Stimulated activated CD4-positive, alpha-beta T cell treated with anti-CD3 and anti-CD28 coated beads, TNF-alpha, amount 100 ng/mL, for 48 hours (primary cell): ENCODE results near the gene NEK8.
"Not testable (repeated sequence)": the region's sequence is repeated elsewhere in the genome, so short reads cannot be mapped to it uniquely, and the experiment has no call there.

Experiments used
- DNase-seq, 3 donors: peaks; one replicate each; pipeline ENCODE4 v3.0.0-alpha.2; 2020; ENCODE audit warnings: low read depth in 3 of 3

The NEK8 gene

DNA sequence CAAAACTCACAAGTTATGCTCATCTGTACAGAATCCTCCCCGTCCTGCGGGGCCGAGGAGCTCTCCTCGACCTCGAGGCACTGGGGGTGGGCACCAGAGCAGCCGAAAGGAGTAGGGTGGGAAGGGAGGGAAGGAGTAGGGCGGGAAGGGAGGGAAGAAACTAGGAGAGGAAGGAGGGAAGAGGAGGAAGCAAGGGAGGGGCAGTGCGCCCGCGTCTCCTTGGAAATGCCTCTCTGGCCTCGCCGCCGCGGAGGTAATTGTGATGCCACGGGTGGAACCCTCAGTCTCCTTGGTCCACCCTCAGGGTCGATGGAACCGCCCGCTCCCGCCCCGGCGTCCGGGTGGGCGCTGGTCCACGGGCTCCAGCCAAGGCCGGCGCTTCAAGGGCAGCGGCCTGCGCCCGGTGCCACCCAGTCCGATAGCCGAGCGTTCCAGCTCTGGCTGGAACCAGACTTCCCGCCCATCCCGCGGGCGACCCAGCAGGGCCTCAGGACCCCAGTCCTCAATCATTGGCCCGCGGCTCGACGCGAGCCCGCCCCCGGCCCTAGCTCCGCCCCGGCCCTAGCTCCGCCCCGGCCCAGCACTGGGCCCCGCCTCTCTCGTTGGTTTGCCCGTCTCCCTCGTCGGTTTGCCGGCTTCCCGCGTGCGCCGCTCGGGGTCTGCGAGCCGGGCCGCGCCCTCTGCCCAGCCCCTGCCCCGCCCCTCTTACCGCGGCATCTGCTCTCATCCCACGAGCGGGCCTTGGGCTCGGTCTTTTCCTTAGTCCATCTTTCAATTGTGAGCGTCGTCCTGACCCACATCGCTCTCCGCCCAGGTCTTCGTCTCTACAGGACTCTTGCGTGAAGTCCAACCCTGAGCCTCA is 17.5 kb upstream of the NEK8 start:
- peak; percentile 85 to 87 (median 86) for DNase-seq

DNA sequence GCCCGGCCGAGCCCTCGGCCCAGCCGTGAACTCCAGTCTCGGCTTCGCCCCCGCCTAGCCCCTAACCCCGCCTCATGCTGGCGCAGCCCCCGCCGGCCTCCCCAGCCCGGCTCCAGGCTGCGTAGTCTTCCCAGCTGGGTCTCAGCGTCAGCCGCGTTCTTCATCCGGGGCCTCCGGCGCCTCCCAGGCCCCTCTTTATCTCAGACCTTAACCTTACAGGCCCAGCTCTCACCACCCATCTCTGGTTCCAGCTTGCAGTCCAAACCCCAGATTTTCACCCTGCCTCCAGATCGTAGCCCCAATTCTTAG is 16.9 kb upstream of the NEK8 start, which contains the start of gene PROCA1:
Gene PROCA1, minus strand, starts transcription at position 166 of the 309 bp plus-strand sequence. CDS start 228 bp downstream, outside the sequence.
- no peak for DNase-seq

DNA sequence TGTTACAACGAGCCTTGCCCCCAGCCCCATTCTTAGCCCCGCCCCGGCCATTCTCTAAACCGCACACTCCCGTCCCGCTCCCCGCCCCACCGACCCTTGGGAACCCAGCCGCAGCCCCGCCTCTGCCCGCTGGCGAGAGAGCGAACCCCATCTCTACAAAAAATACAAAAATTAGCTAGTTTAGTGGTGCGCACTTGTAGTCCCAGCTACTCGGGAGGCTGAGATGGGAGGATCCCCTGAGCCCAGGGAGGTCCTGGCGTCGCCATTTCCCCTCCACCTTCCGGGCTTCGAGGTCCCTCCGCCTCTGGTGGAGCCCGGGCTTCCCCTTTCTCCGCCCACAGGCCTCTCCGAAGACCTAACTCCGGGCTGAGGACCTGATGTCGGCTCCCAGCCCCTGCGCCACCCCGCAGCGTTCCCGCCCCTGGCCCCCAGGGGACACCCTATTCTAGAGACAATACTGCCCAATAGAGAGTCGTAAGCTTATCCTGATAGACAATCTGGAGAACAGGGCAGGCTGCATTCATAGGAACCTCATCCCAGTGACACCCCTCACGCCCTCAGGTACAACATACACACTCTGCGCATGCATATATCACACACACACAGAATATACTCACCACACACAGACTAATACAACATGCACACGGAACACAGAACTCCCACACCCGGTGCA is 16.4 kb upstream of the NEK8 start:
- peak in 2 of 3 donors; percentile 50 to 67 for DNase-seq

DNA sequence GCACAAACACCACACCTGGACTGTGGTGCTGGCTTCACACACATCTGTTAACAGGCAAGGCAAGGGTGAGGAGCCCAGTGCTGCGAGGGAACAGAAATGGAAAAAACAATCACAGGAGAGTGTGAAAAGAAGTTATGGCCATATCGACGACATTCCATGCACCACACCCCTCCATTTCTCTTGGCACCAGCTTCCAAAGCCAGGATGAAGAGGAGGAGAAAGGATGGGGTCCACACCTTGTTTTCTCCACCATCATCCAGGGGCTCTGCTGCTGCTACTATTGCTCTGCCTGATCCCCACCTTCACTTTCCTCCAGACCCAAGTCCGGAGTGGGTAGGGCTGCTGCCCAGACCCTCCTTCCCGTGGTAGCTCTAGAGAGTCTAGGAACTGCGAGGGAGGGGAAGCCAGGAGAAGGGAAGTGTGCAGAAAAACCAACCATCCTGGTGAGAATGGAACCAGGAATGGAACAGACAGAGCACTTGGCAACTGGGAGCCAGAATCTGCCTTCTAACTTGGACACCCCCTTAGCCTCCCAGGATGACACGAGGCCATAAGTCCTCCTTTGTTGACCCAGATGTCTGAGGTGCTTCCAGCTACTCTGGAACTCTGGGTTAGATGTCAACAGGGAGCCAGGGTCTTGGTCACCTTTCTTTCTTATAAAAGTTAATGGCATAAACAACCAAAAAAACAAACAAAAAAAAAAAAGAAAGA is 15.7 kb upstream of the NEK8 start:
- no peak for DNase-seq

DNA sequence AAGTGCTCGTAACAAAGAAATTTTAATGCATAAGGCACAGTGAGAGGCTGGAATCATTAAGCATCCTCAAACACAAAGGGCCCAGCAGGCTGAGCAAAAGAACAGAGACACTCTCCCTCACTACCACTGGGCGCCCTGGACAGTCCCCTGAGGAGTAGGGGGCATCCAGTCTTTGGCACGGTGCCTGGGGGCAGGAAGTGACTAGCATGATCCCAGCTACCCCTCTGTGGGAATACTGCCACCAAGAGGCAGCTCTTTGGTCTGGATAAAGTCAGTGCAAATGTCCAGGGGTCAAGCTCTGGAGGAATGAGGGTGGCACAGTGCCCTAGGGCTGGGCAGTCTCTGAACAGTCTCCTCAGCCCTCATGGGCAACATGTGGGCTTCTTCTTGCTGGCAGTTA is 14.3 kb upstream of the NEK8 start:
- no peak for DNase-seq

DNA sequence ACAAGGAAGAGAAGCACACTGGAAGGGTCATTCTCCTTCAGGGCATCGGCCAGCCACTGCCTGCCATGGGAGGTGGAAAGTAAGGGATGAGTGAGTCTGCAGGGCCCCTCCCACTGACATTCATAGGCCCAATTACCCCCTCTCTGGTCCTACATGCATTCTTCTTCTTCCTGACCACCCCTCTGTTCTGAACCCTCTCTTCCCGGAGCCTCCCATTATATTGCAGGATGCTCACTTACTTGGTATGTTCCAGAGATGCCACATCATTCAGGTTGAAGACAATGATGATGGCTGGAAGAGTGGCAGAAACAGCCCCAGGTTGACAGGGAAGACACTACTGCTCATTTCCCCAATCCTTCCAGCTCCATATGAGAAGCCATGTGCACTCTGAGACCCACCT is 13.4 kb upstream of the NEK8 start:
- DNase-seq, result no peak

DNA sequence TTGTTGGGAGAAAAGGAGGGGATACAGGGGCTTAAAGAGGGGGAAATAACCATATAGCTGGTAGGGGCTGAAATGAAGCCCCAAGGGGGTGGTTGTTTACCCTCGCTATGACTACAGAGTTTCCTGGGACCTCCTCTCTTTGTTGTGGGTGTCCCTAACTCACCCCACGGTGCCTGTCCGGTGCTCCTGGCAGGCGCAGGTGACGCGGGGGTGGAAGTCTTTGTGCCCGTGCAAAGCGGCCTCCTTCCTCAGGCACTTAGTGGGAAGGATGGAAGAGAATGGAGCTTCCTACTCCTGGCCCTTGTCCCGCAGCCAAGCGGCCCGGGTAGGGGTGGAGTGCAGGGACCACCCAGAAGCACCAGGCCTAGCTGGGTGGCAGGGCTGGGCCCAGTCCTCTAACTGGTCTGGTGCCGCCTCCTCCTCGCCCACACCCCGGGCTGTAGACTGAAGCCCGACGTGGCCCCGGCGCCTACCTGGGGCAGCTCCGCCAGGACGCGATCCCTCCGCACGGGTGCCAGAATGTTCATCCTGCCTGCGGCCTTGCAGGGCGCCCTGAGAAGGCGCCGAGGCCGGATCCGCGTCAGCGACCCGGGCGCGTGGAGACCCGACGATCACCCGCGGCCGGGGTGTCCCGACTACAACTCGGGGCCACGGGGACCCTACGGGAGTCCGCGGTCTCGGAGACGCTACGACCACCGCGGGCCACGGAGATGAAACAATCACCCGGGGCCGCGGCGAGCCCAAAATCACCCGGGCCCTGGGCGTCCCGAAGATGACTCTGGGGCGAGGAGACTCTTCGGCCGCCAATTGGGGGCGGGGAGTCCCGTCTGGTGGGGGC is 11.6 kb upstream of the NEK8 start:
- no peak for DNase-seq

DNA sequence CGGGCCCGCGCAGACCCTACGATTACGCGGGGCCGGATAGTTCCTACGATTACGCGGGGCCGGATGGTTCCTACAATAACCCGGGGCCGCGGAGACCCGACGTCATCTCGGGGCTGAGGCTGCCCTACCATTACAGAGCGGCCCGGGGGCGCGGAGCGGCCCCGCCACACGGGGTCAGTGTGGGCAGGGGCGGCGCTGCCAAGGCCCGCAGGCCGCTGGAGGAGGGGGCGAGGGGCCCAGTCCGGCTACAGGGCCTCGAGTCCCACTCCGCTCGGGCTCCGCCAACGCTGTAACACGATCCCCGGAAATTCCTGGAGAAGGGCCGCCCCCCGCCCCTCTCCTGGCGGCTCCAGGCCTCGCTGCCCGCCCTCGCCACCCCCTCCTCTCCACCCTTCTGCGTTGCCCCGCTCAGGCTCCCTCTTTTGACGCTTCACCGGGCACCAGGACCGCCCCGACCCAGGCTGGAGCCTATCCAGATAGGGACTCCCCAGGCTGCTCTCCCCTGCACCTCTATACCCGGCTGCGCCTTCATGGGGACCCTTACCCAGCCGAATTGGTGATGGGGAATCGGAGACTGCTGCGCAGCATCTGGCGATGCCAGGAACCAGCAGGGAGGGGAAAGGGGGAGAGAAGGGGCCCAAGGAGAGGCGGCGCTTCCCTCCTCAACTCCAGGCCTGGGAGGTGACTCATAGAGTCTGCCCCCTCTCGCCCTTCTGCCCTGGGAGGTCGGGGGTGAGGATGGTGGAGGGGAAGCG is 10.8 kb upstream of the NEK8 start, which contains the start of gene RAB34:
Gene RAB34, minus strand, starts transcription at position 291 of the 755 bp plus-strand sequence. CDS start 602 bp downstream, outside the sequence.
- DNase-seq, result no peak

DNA sequence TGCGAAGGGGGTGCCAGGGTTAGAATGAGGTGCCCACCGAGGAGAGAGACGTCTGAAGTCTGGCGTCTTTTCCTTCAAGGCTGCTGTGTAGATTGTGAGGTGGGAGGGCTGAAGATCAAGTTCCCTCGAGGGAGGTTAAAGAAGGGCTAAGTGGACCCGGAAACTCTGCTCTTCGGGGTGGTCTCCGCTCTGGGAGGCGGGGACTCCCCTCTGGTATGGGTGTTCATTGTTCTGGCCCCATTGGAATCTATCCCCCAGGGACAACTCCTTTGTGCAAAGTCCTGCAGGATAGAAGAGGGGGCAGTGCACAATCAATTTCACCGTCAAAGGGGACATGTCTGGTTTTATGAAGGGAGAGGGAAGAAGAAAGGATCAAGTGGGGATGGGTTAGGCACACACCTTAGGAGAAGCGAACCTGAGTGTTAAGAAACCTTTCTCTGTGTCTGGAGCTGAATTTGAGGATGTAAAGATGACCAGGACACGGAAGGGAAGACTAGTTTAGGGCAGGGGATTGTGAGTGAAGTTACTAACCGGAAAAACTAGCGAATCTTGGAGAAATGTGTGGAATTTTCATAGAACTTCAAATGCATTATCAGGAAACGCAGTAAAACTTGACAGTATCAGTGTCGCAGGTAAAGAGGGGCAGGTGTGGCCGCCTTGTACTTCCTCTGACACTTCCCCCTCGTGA is 10.1 kb upstream of the NEK8 start:
- DNase-seq, result no peak

DNA sequence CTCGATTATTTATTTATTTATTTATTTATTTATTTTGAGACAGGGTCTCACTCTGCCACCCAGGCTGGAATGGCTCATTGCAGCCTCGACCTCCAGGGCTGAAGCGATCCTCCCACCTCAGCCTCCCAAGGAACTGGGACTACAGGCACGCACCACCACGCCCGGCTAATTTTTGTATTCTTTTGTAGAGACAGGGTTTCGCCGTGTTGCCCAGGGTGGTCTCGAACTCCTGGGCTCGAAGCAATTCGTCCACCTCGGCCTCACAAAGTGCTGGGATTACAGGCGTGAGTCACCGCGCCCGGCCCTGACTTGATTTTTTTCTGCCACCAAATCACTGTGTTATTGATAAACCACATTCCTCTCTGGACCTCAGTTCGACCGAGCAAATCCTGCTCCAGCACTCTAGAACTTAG is 9.6 kb upstream of the NEK8 start:
- DNase-seq, result no peak

DNA sequence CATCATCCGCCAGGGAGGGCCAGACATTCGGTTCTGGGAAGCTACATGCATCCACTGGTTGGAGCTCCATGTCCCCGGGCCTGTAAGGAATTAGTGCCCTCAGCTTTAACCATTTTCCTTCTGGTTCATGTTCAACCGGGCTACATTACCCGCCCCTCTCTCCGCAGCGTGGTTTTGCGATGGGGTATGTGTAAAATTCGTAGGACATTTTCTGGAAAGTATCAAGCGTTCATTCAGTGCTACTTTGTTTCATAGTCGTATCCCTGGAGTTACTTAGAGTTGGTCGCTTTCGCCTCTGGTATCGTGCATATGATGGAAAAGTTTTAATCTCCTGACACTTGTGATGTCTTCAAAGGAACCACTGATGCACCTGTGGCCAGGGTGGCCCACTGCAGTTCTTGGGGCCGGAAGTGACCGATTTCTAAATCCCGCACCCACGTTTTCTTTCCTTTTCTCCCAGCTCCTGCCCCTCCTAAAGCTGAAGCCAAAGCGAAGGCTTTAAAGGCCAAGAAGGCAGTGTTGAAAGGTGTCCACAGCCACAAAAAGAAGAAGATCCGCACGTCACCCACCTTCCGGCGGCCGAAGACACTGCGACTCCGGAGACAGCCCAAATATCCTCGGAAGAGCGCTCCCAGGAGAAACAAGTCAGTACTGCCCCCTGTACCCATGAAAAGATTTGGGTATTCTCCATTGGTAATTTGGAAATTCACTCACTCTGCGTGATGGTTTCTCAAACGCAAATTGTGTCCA is 8.2 kb upstream of the NEK8 start:
- no peak for DNase-seq

DNA sequence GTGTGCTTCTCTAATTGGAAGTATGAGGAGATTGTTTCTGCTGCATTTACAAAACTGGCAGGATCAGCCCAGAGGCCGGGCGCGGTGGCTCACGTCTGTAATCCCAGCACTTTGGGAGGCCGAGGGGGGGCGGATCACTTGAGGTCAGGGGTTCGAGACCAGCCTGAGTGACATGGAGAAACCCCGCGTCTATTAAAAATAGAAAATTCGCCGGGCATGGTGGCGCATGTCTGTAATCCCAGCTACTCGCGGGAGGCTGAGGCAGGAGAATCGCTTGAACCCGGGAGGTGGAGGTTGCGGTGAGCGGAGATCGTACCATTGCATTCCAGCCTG is 7.6 kb upstream of the NEK8 start:
- DNase-seq, result not testable (repeated sequence)

DNA sequence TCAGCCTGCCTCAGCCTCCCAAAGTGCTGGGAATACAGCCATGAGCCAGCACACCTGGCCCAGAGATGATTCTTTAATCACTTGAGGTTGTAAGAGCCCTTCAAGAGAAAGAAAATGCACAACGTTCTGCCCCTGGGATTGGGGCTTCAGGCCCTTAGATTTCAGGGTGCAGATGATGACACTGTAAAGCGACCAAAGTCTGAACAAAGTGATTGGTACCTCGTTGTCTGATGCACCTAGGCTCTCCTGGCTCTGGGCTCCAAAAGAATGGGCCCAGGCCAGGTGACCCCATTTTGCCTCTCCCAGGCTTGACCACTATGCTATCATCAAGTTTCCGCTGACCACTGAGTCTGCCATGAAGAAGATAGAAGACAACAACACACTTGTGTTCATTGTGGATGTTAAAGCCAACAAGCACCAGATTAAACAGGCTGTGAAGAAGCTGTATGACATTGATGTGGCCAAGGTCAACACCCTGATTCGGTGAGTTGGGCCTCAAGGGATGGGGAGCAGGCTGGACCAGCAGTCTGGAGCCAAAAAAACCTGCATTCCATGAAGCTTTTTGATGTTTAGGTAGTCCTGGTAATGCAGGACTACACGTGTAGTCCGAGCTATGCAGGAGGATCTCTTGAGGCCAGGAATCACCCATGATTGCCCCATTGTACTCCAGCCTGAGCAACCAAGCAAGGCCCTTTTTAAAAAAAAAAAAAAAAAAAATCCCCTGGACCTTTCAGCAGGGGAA is 6.0 kb upstream of the NEK8 start:
- DNase-seq, result no peak

DNA sequence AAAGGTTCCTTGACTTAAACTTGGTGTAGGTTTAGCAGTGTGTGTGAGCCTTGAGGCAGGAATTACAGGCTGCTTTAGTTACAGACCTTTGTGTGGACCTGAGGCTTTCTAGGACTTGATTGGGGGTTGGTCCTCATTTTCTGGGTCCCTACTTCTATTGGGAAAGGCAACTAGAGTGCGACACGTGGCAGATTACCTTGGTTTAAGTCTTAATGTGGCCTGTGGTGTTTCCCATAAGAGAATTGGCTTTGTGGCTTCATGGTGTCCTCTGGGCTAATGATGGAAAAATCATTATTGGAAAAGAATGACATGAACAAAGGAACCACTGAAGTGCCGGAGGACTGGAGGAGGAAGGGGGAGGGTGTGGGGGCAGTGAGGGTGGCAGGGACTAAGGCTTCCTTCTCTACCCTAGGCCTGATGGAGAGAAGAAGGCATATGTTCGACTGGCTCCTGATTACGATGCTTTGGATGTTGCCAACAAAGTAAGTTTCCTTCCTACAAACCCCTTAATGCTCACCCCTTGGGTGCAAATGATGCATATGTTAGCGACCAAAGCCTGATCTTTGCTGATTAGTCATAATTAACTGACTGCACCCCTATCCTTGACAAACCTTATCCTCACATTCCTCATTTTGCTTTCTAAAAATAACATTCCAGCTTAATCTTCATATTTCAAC is 5.3 kb upstream of the NEK8 start:
- no peak for DNase-seq

DNA sequence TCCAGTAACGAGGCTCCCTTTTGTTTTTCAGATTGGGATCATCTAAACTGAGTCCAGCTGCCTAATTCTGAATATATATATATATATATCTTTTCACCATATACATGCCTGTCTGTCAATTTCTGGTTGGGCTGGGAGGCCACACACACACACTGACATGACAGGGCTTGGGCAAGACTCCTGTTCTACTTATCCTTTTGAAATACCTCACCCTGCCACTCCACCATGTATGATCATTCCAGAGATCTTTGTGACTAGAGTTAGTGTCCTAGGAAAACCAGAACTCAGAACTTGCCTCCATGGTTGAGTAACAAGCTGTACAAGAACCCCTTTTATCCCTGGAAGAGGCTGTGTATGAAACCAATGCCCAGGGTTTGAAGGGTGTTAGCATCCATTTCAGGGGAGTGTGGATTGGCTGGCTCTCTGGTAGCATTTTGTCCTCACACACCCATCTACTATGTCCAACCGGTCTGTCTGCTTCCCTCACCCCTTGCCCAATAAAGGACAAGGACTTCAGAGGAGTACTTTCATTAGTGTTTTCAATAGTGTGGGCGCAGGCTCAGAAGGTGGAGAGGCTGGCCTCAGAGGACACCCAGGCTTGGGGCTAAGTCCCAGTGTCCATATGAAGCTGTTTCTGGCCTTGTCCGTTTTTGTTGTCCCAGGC is 4.6 kb upstream of the NEK8 start:
- DNase-seq, result not testable (repeated sequence)

DNA sequence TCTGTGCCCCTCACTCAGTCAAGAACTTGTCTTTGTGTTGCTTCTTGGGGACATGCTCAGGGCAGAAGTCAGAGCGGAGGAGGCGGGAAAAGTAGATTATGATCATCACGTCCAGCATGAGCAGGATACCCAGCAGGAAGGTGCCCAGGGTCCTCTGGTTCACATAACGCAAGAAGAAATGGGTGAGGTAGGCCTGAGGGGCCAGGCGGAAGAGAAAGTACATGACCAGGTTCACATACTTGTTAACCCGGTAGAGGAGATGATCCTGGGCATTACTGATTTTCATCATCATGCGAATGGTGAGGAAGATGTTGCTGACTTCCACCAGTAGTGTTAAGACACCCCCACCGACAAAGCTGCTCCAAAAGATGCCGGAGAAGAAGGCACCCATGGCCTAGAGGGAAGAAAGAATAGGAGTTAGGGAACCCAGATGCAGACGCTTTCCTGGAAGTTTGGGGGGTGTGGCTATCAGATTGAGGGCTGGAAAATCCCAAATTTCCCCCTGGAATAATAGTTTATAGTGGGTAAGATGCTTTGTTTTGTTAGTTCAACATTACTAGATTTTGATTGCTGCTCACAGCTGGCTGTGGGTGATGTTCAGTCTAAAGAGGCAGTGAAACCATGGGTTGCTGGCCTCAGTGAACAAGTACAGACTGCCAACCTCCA is 4.0 kb upstream of the NEK8 start:
- no peak for DNase-seq

DNA sequence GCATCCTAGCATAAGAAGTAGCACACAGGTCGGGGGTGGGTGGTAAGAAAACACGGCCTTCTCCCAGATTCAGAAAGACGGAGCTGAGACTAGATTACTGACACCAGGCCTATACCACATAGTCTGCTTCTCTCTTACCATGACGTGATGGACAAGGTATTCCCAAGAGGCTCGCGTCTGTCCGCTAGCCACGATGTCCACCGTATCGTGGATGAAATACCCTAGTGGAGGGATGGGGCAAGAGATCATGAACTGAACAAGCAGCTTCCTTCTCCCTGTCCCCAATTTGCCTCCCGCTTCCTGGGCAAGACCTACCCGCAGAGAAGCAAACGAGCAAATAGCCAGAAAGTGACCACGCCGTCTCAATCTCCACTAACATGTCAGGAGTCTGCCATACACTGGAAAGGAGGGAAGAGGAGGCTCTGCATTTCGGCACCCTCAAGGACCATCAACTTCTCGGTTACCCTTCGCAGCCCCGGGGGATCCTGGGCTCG is 3.4 kb upstream of the NEK8 start:
- no peak for DNase-seq
